ENCODE results near the gene CFL1. TPM values are rescaled to one million over a fixed set of nuclear protein-coding genes. Genes with fewer than 3 reads are reported as not detected.
A peak's percentile ranks its signal among the peaks of the same experiment; 100 is the strongest.

CFL1 gene
- total and polyA plus RNA-seq, 12 donors = 159 to 962 (median 320) TPM

DNA sequence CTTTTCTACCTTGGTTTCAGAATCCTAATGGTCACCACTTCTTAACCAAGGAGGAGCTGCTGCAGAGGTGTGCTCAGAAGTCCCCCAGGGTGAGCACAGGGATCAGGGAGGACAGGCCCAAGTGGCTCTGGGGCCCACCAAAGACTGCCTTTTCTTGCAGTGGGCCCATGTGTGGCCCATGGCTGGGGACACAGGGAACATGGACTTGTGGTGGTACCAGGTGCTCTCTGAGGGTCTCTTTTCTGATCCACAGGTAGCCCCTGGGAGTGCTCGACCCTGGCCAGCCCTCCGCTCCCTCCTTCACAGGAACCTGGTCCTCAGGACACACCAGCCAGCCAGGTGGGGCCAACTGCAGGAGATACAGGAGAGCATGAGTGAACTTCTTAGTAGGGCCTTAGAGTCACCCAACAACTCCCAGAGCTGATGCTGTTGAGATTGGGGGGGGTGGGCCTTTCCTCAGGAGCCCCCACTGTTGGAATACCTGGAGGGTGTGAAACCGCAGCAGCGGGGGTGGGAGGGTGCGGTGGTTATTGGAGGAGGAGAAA lies 4.3 kb upstream of the CFL1 start:
- ATAC-seq (no peak), DNase-seq (peak in 1 of 2 donors; percentile 5)
- WGBS, 2 donors = 74 to 84% methylated on average over 5 of the region's 5 CpGs
- Histone ChIP-seq H3K27ac (peak overlapping the region in 3 of 10 donors; percentile 10 to 99 (median 98)), H3K9me3 (no peaks in the 10 kb centered on the region), H3K4me1 (peaks cover 5 to 38% (median 32%) of the 10 kb centered on the region in 9 donors), H3K27me3 (no peaks in the 10 kb centered on the region), H3K4me3 (no peak overlapping the region), H3K36me3 (peaks cover 0 to 60% (median 46%) of the 10 kb centered on the region in 9 donors)
- TF ChIP-seq, protein P1, sequence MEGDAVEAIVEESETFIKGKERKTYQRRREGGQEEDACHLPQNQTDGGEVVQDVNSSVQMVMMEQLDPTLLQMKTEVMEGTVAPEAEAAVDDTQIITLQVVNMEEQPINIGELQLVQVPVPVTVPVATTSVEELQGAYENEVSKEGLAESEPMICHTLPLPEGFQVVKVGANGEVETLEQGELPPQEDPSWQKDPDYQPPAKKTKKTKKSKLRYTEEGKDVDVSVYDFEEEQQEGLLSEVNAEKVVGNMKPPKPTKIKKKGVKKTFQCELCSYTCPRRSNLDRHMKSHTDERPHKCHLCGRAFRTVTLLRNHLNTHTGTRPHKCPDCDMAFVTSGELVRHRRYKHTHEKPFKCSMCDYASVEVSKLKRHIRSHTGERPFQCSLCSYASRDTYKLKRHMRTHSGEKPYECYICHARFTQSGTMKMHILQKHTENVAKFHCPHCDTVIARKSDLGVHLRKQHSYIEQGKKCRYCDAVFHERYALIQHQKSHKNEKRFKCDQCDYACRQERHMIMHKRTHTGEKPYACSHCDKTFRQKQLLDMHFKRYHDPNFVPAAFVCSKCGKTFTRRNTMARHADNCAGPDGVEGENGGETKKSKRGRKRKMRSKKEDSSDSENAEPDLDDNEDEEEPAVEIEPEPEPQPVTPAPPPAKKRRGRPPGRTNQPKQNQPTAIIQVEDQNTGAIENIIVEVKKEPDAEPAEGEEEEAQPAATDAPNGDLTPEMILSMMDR (IDR thresholded peaks at IDR 0.05) = no peak
- intact Hi-C loops (cut with DNase I) = no loop called here

DNA sequence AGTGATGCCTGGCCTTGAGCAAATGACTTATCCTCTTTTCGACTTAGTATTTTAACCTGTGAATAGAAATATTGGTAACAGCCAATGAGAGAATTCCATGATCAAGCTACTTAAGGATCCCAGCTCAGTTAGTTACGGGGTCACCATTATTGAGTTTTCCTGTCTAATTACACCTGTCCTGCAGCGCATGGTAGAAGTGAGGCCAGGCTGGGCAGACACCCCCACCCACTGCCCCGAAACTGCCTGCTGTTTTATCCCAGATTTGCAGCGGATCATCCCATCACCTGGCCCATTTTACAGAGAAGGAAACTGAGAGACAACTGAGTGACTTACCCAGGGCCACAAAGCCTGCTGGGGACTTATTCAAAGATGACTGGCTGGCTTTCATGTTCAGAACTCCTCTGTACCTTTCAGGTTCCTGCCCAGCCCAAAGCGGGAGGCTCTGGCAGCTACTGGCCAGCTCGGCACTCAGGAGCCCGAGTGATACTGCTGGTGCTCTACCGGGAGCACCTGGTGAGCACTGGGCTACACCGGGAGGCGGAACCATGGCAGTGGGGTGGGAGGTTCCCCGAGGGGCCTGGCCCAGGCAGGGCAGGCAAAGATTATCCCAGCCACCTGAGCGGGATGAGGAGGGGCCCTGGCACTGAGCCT lies 3.7 kb upstream of the CFL1 start:
- ATAC-seq (no peak), DNase-seq (peak in 1 of 2 donors; percentile 4)
- Histone ChIP-seq H3K27ac (peak overlapping the region in 8 of 10 donors; percentile 97 to 100 (median 99)), H3K4me3 (peak overlapping the region; percentile 59 to 100 (median 99)), H3K27me3 (no peaks in the 10 kb centered on the region), H3K9me3 (no peaks in the 10 kb centered on the region), H3K4me1 (peaks cover 7 to 39% (median 32%) of the 10 kb centered on the region in 9 donors), H3K36me3 (peaks cover 0 to 54% (median 40%) of the 10 kb centered on the region in 9 donors)
- WGBS, 2 donors = 85% methylated on average over 13 of the region's 13 CpGs
- intact Hi-C loops (cut with DNase I) = loop anchor here in 1 of 10 donors (2.0 kb wide), 1 partner anchor 27 kb away; the partner anchor contains the start of gene FIBP
- TF ChIP-seq, protein P1 (IDR thresholded peaks at IDR 0.05) = no peak

DNA sequence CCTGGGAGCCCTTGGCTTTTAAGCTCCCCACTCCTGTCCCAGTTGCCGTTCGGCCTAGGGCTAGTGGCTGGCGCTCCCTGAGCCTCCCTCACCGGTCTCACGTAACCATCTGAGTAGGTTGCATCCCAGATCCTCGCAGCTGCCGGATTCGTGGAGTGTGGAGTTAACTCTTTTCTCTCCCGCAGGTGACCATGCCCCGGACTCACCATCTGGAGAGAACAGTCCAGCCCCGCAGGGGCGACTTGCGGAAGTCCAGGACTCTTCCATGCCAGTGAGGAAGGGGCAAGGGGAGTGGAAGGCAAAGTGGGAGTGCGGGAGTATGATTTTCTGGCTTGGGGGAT lies 3.2 kb upstream of the CFL1 start:
- H3K27me3 ChIP-seq = no peaks in the 10 kb centered on the region
- intact Hi-C loops (cut with DNase I) = loop anchor here in 1 of 10 donors (2.0 kb wide), 1 partner anchor 28 kb away; the partner anchor contains the start of gene FIBP
- peaks cover 0 to 53% (median 35%) of the 10 kb centered on the region in 9 donors for H3K36me3 ChIP-seq
- H3K9me3 ChIP-seq = no peaks in the 10 kb centered on the region
- peak overlapping the region; percentile 90 to 100 (median 98) for H3K27ac ChIP-seq
- no peak for ATAC-seq
- peaks cover 12 to 45% (median 36%) of the 10 kb centered on the region in 9 donors for H3K4me1 ChIP-seq
- peak overlapping the region; percentile 59 to 100 (median 99) for H3K4me3 ChIP-seq
- WGBS, 2 donors = 11 to 12% methylated on average over 14 of the region's 14 CpGs
- DNase-seq = peak in 1 of 2 donors; percentile 17
- TF ChIP-seq, protein P1 (IDR thresholded peaks at IDR 0.05) = no peak

DNA sequence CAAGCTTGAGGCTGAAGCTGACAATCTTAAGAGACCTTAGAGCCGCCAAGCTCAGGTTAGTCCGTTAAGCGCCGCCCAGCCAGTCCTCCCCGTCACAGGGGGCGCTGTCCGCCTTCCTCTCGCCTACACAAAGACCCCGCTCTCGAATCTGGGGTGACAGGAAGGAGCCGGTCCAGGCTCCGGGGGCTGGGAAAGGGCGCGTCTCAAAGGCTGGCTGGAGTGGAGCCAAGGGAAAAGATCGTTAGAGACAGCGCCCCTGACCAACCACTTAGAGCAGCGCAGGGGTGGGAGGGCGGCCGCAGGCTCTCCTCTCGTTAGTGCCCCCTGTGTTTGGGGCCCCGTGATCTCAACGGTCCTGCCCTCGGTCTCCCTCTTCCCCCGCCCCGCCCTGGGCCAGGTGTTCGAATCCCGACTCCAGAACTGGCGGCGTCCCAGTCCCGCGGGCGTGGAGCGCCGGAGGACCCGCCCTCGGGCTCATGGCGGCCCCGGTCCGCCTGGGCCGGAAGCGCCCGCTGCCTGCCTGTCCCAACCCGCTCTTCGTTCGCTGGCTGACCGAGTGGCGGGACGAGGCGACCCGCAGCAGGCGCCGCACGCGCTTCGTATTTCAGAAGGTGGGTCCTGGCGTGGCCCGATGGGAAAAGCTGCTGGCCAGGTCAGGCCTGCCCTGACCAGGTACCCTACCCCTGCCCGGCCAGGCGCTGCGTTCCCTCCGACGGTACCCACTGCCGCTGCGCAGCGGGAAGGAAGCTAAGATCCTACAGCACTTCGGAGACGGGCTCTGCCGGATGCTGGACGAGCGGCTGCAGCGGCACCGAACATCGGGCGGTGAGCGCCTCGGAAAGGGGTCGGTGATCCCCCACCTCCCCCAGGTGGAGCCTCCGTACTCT lies 2.5 kb upstream of the CFL1 start, which contains the start of gene MUS81:
TSS of gene MUS81 (plus strand) at position 156 of the 887 bp plus-strand sequence. CDS start at position 477, 321 bp downstream.
- Histone ChIP-seq H3K9me3 (no peaks in the 10 kb centered on the region), H3K27me3 (no peaks in the 10 kb centered on the region), H3K36me3 (peaks cover 1 to 53% (median 35%) of the 10 kb centered on the region in 9 donors), H3K4me3 (peak within 1 kb of the TSS; percentile 59 to 100 (median 99)), H3K4me1 (peaks cover 12 to 51% (median 42%) of the 10 kb centered on the region in 9 donors), H3K27ac (peak within 1 kb of the TSS; percentile 90 to 100 (median 98))
- DNase-seq (peak; percentile 97 to 99), ATAC-seq (peak; percentile 50 to 85 (median 74))
- TF ChIP-seq, protein P1 (IDR thresholded peaks at IDR 0.05) = peak; percentile 83 to 95 (median 90)
- intact Hi-C loops (cut with DNase I) = loop anchor here in 2 of 10 donors (1.0 to 2.0 kb wide), 2 partner anchors 13 to 28 kb away; partner anchors contain the start of gene FIBP (in 1 of the 2)
- 0 to 1% methylated on average over 78 of the region's 78 CpGs for WGBS, 2 donors
